Measurements from ENCODE around the gene MUSTN1. TPM values are rescaled to one million over a fixed set of nuclear protein-coding genes. Genes with fewer than 3 reads are reported as not detected.

Gene MUSTN1
- total and polyA plus RNA-seq, 2 of the 13 experiments (the other 11 are each of a cell fraction or from before 2014, with no cell fraction given), result 0.84 to 1.4 TPM

- peak; percentile 85 for ATAC-seq
- TF ChIP-seq ZNF451 (CRISPR knock-in tag; IDR thresholded peaks at IDR 0.05) (no peak), TFAP4 (IDR thresholded peaks at IDR 0.05; ENCODE audit: borderline replicate concordance, low read depth) (peak; percentile 38; the same call in 1 of the 2 replicates), MEIS2 (CRISPR knock-in tag; IDR thresholded peaks at IDR 0.05) (0 out of 2 replicates have a peak, but pooled peaks have one; percentile 27), ZKSCAN5 (CRISPR knock-in tag; IDR thresholded peaks at IDR 0.05) (no peak), ZNF44 (CRISPR knock-in tag; IDR thresholded peaks at IDR 0.05) (no peak), ZFP36L2 (CRISPR knock-in tag; IDR thresholded peaks at IDR 0.05) (no peak), SSRP1 (CRISPR knock-in tag; IDR thresholded peaks at IDR 0.05) (no peak), NFKBIZ (CRISPR knock-in tag; IDR thresholded peaks at IDR 0.05) (no peak), THAP11 (CRISPR knock-in tag; IDR thresholded peaks at IDR 0.05) (0 out of 2 replicates have a peak, but pooled peaks have one; percentile 32), BCL3 (CRISPR knock-in tag; IDR thresholded peaks at IDR 0.05) (no peak), ZNF563 (CRISPR knock-in tag; IDR thresholded peaks at IDR 0.05) (no peak), ZNF501 (CRISPR knock-in tag; IDR thresholded peaks at IDR 0.05) (0 out of 2 replicates have a peak, but pooled peaks have one; percentile 21), MTA3 (CRISPR knock-in tag; IDR thresholded peaks at IDR 0.05) (no peak), ZNF354B (CRISPR knock-in tag; IDR thresholded peaks at IDR 0.05) (no peak), MAFK (conservative IDR thresholded peaks at IDR 0.05 in 1 of 2, IDR thresholded peaks at IDR 0.05 in 1 of 2; ENCODE audit: low read length in 2 of 2) (no peak), PHF5A (CRISPR knock-in tag; IDR thresholded peaks at IDR 0.05; ENCODE audit: low read depth, unreplicated experiment) (no peak), ATF4 (CRISPR knock-in tag; IDR thresholded peaks at IDR 0.05) (peak in 1 of 2 experiments; percentile 37; a peak in 1 of 4 replicates), NCOA2 (CRISPR knock-in tag; IDR thresholded peaks at IDR 0.05) (0 out of 2 replicates have a peak, but pooled peaks have one; percentile 31), ZBTB37 (CRISPR knock-in tag; IDR thresholded peaks at IDR 0.05) (no peak), NFATC3 (CRISPR knock-in tag; IDR thresholded peaks at IDR 0.05) (peak; percentile 47; the same call in 1 of the 2 replicates), FOXK2 (IDR thresholded peaks at IDR 0.05) (no peak), ZIK1 (CRISPR knock-in tag; IDR thresholded peaks at IDR 0.05; ENCODE audit: borderline replicate concordance, low read depth) (no peak)
Measured at GRCh38 chr3:52845157-52845556, 10.3 kb upstream of the MUSTN1 start.

More at GRCh38 chr3:52845157-52845556, 10.3 kb upstream of the MUSTN1 start:
- CTCF ChIA-PET (ENCODE audit: low intra/inter-chr PET ratio, low total read pairs), result interaction anchor here (1.2 kb wide), 1 partner anchor 211 kb away, joined by 4 read pairs; no protein-coding TSS in a partner anchor
- no peaks in the 10 kb centered on the region for H3K79me2 ChIP-seq (ENCODE audit: insufficient read depth, low read length)
- no peak overlapping the region for H3K9ac ChIP-seq (ENCODE audit: insufficient read depth, low read depth, low read length)
- FAIRE-seq, result peak; percentile 91
- no peak overlapping the region for H3K4me3 ChIP-seq (replicated peaks in 1 of 3; ENCODE audit: insufficient read depth in 1 of 3, low read depth in 2 of 3, low read length in 3 of 3)
- intact Hi-C loops (cut with micrococcal nuclease; ENCODE audit: unreplicated experiment) (loop anchor here (2.0 kb wide), 1 partner anchor 16 kb away; no protein-coding TSS in a partner anchor), in situ Hi-C loops (cut with HindIII; ENCODE audit: extremely low pct_ligation_motif_present, low pct_unique_long_range_greater_than_20kb) (no loop called here)
- H2AFZ ChIP-seq (ENCODE audit: low read length), result no peak overlapping the region
- no peaks in the 10 kb centered on the region for H4K20me1 ChIP-seq (ENCODE audit: insufficient read depth, low read length)
- H3K4me2 ChIP-seq (ENCODE audit: low read depth, low read length), result no peak overlapping the region; the same call in 1 of the 2 replicates
- BruUV-seq (replicated peaks), result no TSS peak
- H3K4me1 ChIP-seq (ENCODE audit: insufficient read depth, low read length), result peaks cover 26% of the 10 kb centered on the region
- WGBS (ENCODE audit: low lambda C conversion rate), result 2% methylated on average over 6 of the region's 6 CpGs
- DNase-seq (ENCODE audit: low spot score), result peak; percentile 83
- no peak overlapping the region for H3K27ac ChIP-seq (ENCODE audit: extremely low read length, insufficient read depth, low read length)
- H3K9me3 ChIP-seq (ENCODE audit: low read length), result no peaks in the 10 kb centered on the region
- H3K27me3 ChIP-seq (ENCODE audit: control insufficient read depth in 1 of 2, insufficient read depth in 2 of 2, low read length in 2 of 2), result no peaks in the 10 kb centered on the region
- POLR2A ChIA-PET, result interaction anchor here (0.8 to 1.3 kb wide), 4 partner anchors 10 to 52 kb away, joined by 3 to 4 read pairs (median 4); partner anchors contain the start of genes MUSTN1 and STIMATE
- H3K36me3 ChIP-seq (replicated peaks in 1 of 2; ENCODE audit: control insufficient read depth in 1 of 2, insufficient read depth in 2 of 2, low read length in 2 of 2), result peaks cover 1 to 4% of the 10 kb centered on the region in 2 experiments; a peak in 2 of 5 replicates
